ENCODE results near the gene CMA1. TPM values are rescaled to one million over a fixed set of nuclear protein-coding genes. Genes with fewer than 3 reads are reported as not detected.
"Not testable (repeated sequence)": the region's sequence is repeated elsewhere in the genome, so short reads cannot be mapped to it uniquely, and the experiment has no call there.

Gene CMA1, protein sequence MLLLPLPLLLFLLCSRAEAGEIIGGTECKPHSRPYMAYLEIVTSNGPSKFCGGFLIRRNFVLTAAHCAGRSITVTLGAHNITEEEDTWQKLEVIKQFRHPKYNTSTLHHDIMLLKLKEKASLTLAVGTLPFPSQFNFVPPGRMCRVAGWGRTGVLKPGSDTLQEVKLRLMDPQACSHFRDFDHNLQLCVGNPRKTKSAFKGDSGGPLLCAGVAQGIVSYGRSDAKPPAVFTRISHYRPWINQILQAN
- total RNA-seq = not detected
- long read RNA-seq = 0 reads

DNA sequence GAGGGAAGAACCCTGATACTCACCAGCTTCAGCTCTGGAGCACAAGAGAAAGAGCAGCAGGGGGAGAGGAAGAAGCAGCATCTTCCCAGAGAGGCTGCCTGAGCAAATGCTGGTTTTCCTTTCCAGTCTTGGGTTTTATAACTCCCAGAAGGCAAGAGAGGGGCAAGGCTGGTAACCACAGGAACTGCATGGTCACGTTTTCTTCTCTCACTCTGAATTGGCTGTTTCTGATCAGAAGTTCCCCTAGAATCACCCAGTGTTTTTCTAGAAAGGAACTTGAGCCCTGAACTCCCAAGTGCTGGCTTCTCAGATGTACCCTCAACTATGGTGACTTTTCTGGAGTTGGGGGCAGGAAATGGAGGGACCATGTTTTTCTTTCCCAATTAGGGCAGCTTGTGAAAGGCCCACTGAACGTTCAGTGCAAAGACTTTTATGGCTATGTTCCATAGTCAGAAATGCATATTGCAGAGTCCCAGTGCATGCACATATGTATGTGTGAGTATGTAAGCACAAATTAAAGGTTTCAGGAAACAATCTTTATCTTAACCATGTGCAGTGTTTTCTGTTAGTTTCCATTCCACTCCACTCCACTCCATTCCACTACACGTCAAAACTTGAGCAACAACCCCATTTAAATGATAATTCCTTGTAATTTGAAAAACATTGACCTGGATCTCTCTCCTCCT is at the start of gene CMA1:
CMA1 (minus strand) TSS at position 111 of the 686 bp plus-strand sequence; CDS start at position 81, 30 bp downstream.
- H3K27me3 ChIP-seq = no peaks in the 10 kb centered on the region

GRCh38 chr14:24556756-24557155 is 48.7 kb upstream of the CMA1 start:
- H3K27ac ChIP-seq = no peak overlapping the region
- H3K36me3 ChIP-seq = no peaks in the 10 kb centered on the region
- ATAC-seq = no peak
- no peaks in the 10 kb centered on the region for H3K9me3 ChIP-seq
- H3K27me3 ChIP-seq = no peaks in the 10 kb centered on the region
- WGBS (ENCODE audit: insufficient coverage, low coverage, low lambda C conversion rate, missing lambda C conversion rate) = 36% methylated on average over 3 of the region's 4 CpGs
- no peaks in the 10 kb centered on the region for H3K4me1 ChIP-seq
- TF ChIP-seq POLR2A (IDR thresholded peaks at IDR 0.05) = no peak
- TF ChIP-seq, protein P1, sequence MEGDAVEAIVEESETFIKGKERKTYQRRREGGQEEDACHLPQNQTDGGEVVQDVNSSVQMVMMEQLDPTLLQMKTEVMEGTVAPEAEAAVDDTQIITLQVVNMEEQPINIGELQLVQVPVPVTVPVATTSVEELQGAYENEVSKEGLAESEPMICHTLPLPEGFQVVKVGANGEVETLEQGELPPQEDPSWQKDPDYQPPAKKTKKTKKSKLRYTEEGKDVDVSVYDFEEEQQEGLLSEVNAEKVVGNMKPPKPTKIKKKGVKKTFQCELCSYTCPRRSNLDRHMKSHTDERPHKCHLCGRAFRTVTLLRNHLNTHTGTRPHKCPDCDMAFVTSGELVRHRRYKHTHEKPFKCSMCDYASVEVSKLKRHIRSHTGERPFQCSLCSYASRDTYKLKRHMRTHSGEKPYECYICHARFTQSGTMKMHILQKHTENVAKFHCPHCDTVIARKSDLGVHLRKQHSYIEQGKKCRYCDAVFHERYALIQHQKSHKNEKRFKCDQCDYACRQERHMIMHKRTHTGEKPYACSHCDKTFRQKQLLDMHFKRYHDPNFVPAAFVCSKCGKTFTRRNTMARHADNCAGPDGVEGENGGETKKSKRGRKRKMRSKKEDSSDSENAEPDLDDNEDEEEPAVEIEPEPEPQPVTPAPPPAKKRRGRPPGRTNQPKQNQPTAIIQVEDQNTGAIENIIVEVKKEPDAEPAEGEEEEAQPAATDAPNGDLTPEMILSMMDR (IDR thresholded peaks at IDR 0.05) = no peak
- H3K4me3 ChIP-seq = no peak overlapping the region
- intact Hi-C loops (cut with DNase I) = no loop called here
- no peak for DNase-seq

More for the DNA sequence above, at the start of gene CMA1:
- ATAC-seq (no peak), DNase-seq (no peak)
- Histone ChIP-seq H3K36me3 (no peaks in the 10 kb centered on the region), H3K9me3 (no peaks in the 10 kb centered on the region), H3K4me3 (no peak within 1 kb of the TSS), H3K4me1 (no peaks in the 10 kb centered on the region), H3K27ac (no peak within 1 kb of the TSS)
- TF ChIP-seq POLR2A (IDR thresholded peaks at IDR 0.05) = no peak
- TF ChIP-seq, protein P1 (IDR thresholded peaks at IDR 0.05) = no peak
- intact Hi-C loops (cut with DNase I) = no loop called here
- 36% methylated on average over 3 of the region's 3 CpGs for WGBS (ENCODE audit: insufficient coverage, low coverage, low lambda C conversion rate, missing lambda C conversion rate)

GRCh38 chr14:24549064-24549463 is 41.0 kb upstream of the CMA1 start:
- DNase-seq; H3K27ac ChIP-seq; H3K27me3 ChIP-seq; intact Hi-C loops (cut with DNase I); ATAC-seq; H3K4me1 ChIP-seq; H3K9me3 ChIP-seq; H3K36me3 ChIP-seq; H3K4me3 ChIP-seq: not testable (repeated sequence)
- 25% methylated on average over 1 of the region's 1 CpG for WGBS (ENCODE audit: insufficient coverage, low coverage, low lambda C conversion rate, missing lambda C conversion rate)

- Histone ChIP-seq H3K4me3 (no peak overlapping the region), H3K36me3 (no peaks in the 10 kb centered on the region), H3K27me3 (no peaks in the 10 kb centered on the region), H3K4me1 (no peaks in the 10 kb centered on the region), H3K9me3 (no peaks in the 10 kb centered on the region), H3K27ac (no peak overlapping the region)
- no peak for TF ChIP-seq POLR2A (IDR thresholded peaks at IDR 0.05)
- TF ChIP-seq, protein P1 (IDR thresholded peaks at IDR 0.05) = no peak
- intact Hi-C loops (cut with DNase I) = no loop called here
- no peak for DNase-seq
- 50% methylated on average over 1 of the region's 2 CpGs for WGBS (ENCODE audit: insufficient coverage, low coverage, low lambda C conversion rate, missing lambda C conversion rate)
- no peak for ATAC-seq
These were observed 34.4 kb upstream of the CMA1 start for GRCh38 chr14:24542346-24542936.

GRCh38 chr14:24535737-24536136 is 27.7 kb upstream of the CMA1 start:
- Histone ChIP-seq H3K4me3 (no peak overlapping the region), H3K4me1 (no peaks in the 10 kb centered on the region), H3K36me3 (no peaks in the 10 kb centered on the region), H3K27ac (no peak overlapping the region), H3K9me3 (no peaks in the 10 kb centered on the region), H3K27me3 (no peaks in the 10 kb centered on the region)
- TF ChIP-seq, protein P1 (IDR thresholded peaks at IDR 0.05) = no peak
- TF ChIP-seq POLR2A (IDR thresholded peaks at IDR 0.05) = no peak
- no peak for ATAC-seq
- intact Hi-C loops (cut with DNase I) = no loop called here
- DNase-seq = no peak
- 37% methylated on average over 1 of the region's 1 CpG for WGBS (ENCODE audit: insufficient coverage, low coverage, low lambda C conversion rate, missing lambda C conversion rate)
